Transverse colon (tissue), 4 donors: ENCODE data around the gene PVRIG. TPM values are rescaled to one million over a fixed set of nuclear protein-coding genes. Genes with fewer than 3 reads are reported as not detected.
"Not testable (repeated sequence)": the region's sequence is repeated elsewhere in the genome, so short reads cannot be mapped to it uniquely, and the experiment has no call there.

ENCODE experiments used
- DNase-seq: peaks from one replicate; pipeline ENCODE4 v3.0.0-alpha.2; 2019
- H3K27ac ChIP-seq, 4 donors: fragments of 200-600 bp; sonication (generic); 2 replicates each; pipeline ENCODE4 v1.5.1; 2016 to 2018; ENCODE audit warnings: inconsistent platforms in 4 of 4
- H3K27me3 ChIP-seq: fragments of 200-600 bp; sonication (generic); 2 replicates; pipeline ENCODE4 v1.5.1; 2017; ENCODE audit warnings: inconsistent platforms
- H3K36me3 ChIP-seq, 4 donors: fragments of 200-600 bp; sonication (generic); 2 replicates each; pipeline ENCODE4 v1.5.1; 2017 to 2019; ENCODE audit warnings: inconsistent platforms in 4 of 4
- H3K4me1 ChIP-seq, 4 donors: fragments of 200-600 bp; sonication (generic); 2 replicates each; pipeline ENCODE4 v1.5.1; 2017 to 2020; ENCODE audit warnings: inconsistent platforms in 4 of 4
- H3K4me3 ChIP-seq, 4 donors: fragments of 200-600 bp; sonication (generic); 1 replicate in 1 of 4; 2 replicates in 3 of 4; pipeline versions ENCODE4 v1.5.1 to v1.6.1; 2017 to 2019; ENCODE audit warnings: inconsistent platforms in 4 of 4
- H3K9me3 ChIP-seq, 2 donors: fragments of 200-600 bp; sonication (generic); 2 replicates each; pipeline ENCODE4 v1.5.1; 2017 to 2019; ENCODE audit warnings: inconsistent platforms in 2 of 2
- EP300 ChIP-seq: sonication (generic); formaldehyde crosslinking; IDR thresholded peaks from one replicate; pipeline ENCODE4 v1.6.1; 2017; ENCODE audit warnings: antibody characterized with exemption, low read depth
- POLR2A ChIP-seq: fragments of 450-650 bp; IDR thresholded peaks from one replicate; pipeline ENCODE4 v1.6.1; 2016; ENCODE audit warnings: antibody characterized with exemption, mild to moderate bottlenecking, moderate library complexity
- POLR2AphosphoS5 ChIP-seq, 3 donors: sonication (generic); formaldehyde crosslinking; IDR thresholded peaks; one replicate each; pipeline ENCODE4 v1.6.1; 2016; ENCODE audit warnings: antibody characterized with exemption in 3 of 3
- WGBS, 2 donors: methylation state at CpG; one replicate each; pipeline ENCODE4 v1.1.5; 2018; ENCODE audit warnings: low coverage in 1 of 2; 5-methylcytosine and 5-hydroxymethylcytosine counted together
- in situ Hi-C, 4 donors: fragments of 200-750 bp; cut with MboI; loops; one replicate each; pipeline versions ENCODE4 v1.15.0 to v1.15.1; 2017; ENCODE audit warnings: low sequenced_read_pairs in 3 of 4, low pct_ligation_motif_present in 1 of 4, low pct_unique_long_range_greater_than_20kb in 1 of 4
- intact Hi-C: fragments of 100-400 bp; cut with DNase I; formaldehyde crosslinking; loops from one replicate; pipeline ENCODE4 v1.15.1; 2023; ENCODE audit warnings: low total_unique reads
- total RNA-seq, 4 donors: library from RNA; depleted of rRNA; stranded (reverse); fragments of >200 nt; gene quantifications; one replicate each; pipeline ENCODE4 v1.1.0, GENCODE V29; 2016
- TF ChIP-seq, protein P1 (sequence below), 5 experiments: fragments of 200-600 bp in 3 of 5; fragments of 450-650 bp in 2 of 5; sonication (generic) in 3 of 5; IDR thresholded peaks; 1 replicate in 2 of 5; 2 replicates in 3 of 5; pipeline ENCODE4 v1.5.1; 2016 to 2017; ENCODE audit warnings: antibody characterized with exemption in 5 of 5, inconsistent platforms in 3 of 5, mild to moderate bottlenecking in 2 of 5, moderate library complexity in 1 of 5

Gene PVRIG
- total RNA-seq, 4 donors from 2014 or later, result 2.2 to 4.3 TPM; not detected in 2

DNA sequence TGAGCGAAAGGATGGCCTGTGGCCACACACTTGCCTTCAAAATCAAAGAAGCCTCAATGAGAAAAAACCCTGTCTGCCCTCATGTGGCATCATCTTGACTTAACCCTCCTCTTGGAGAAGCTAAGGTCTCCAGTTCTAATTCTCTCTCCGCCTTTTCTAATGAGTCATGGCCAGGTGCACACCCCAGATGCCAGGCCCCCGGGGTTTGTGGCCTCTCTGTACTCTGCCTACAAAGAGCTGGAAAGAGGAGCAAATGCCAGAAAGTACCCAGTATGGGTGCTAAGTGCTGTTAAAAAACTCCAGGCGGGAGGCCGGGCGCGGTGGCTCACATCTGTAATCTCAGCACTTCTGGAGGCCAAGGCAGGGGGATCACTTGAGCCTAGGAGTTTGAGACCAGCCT lies 20.2 kb downstream of the PVRIG start:
- 92% methylated on average over 7 of the region's 7 CpGs; no CpG with 5 or more reads in 1 of the 2 donors for WGBS, 2 donors
- in situ Hi-C loops, H3K4me1 ChIP-seq, H3K27me3 ChIP-seq, H3K27ac ChIP-seq, H3K4me3 ChIP-seq, H3K36me3 ChIP-seq, DNase-seq, H3K9me3 ChIP-seq, intact Hi-C loops: not testable (repeated sequence)

DNA sequence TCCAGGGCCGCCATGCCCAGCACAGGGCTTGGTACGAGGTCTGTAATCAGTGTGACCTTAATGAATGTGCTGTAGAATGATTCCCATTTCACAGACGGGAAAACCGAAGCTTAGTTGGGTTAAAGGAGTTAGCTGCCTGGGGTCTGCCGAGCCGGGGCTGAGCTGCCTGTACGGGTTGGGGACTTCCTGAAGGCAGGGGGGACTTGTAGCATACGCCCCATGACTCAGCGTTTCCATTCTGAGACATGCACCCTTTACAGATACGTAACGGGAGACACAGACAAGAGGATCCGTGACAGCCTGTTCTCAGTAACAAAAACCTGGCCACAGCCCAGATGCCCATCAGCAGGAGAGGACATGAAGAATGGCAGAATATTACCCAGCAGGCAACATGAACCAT lies 23.6 kb downstream of the PVRIG start:
- H3K4me3 ChIP-seq, DNase-seq, H3K9me3 ChIP-seq, H3K27ac ChIP-seq, H3K27me3 ChIP-seq, H3K4me1 ChIP-seq, H3K36me3 ChIP-seq, in situ Hi-C loops, intact Hi-C loops: not testable (repeated sequence)
- WGBS, 2 donors, result 33 to 78% methylated on average over 1 to 12 of the region's 12 CpGs

DNA sequence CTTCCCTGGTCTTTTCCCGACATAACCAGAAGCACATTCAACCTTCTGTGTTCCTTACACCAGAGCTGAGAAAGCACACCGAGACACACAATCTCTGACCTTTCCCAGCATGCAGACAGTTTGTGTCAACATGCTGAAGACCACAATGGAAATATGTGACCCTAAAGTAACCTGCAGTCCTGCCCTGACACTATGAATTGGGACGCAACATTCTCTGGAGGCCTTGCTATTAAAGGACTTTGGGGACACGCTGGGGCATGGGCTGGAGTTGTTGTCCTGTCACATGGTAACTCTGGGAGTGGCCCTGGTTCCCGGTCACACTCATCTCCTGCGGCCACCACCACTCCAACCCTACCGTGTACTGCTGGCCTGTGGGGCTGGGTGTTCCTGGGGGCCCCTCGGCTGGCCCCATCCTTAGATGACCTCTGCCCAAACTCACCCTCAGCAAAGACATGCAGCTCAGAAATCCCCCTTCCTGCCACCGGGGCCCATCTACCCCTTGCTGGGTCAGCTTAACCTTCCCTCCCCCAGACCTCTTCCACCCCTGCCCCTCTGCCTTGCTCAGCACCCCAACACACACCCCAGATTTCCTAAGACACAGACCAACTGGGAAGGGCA lies 25.3 kb downstream of the PVRIG start:
- H3K9me3 ChIP-seq, H3K27me3 ChIP-seq, H3K4me3 ChIP-seq, H3K27ac ChIP-seq, in situ Hi-C loops, intact Hi-C loops, H3K36me3 ChIP-seq, H3K4me1 ChIP-seq, DNase-seq: not testable (repeated sequence)
- WGBS, 2 donors, result 73 to 77% methylated on average over 2 to 9 of the region's 9 CpGs

DNA sequence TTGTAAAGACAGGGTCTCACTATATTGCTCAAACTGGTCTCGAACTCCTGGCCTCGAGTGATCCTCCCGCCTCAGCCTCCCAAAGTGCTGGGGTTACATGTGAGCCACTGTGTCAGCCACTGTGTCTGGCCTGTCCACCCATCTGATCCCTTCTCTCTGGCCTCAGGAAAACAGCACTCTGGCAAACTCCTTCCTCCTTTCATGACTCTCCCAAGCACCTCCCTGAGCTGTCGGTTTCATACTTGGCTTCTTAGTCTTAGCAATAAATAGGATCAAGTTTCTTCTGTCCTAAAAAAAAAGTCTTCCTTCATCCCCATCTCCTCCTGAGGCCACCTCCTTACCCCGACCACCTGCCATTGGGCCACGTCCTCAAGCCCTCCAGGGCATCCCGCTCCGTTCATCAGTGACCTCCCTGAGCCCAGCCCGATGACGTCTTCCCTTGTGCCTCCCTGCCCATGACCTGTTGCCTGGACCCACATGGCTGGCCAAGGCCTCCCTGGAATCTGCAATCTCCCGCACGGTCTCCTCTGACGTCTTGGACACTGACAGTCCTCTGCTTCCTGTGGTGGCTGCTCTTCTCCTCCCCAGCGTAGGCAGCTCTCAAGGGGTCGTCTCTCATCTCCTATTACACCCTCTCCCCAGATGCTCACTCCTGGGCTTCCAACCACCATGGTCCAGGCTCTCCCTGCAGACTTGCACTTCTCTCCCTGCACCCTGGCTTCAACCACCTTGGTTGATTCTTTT lies 26.5 kb downstream of the PVRIG start:
- H3K27ac ChIP-seq, DNase-seq, H3K9me3 ChIP-seq, H3K27me3 ChIP-seq, H3K36me3 ChIP-seq, H3K4me1 ChIP-seq, in situ Hi-C loops, intact Hi-C loops, H3K4me3 ChIP-seq: not testable (repeated sequence)
- 92% methylated on average over 15 of the region's 15 CpGs; no CpG with 5 or more reads in 1 of the 2 donors for WGBS, 2 donors

DNA sequence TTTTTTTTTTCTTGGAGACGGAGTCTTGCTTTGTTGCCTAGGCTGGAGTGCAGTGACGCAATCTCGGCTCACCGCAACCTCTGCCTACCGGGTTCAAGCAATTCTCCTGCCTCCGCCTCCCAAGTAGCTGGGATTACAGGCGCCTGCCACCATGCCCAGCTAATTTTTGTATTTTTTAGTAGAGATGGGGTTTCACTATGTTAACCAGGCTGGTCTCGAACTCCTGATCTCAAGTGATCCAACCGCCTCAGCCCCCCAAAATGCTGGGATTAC lies 27.1 kb downstream of the PVRIG start:
- in situ Hi-C loops, DNase-seq, H3K9me3 ChIP-seq, H3K4me1 ChIP-seq, intact Hi-C loops, H3K4me3 ChIP-seq, H3K27ac ChIP-seq, H3K36me3 ChIP-seq, H3K27me3 ChIP-seq: not testable (repeated sequence)
- 90 to 95% methylated on average over 2 to 9 of the region's 9 CpGs for WGBS, 2 donors

DNA sequence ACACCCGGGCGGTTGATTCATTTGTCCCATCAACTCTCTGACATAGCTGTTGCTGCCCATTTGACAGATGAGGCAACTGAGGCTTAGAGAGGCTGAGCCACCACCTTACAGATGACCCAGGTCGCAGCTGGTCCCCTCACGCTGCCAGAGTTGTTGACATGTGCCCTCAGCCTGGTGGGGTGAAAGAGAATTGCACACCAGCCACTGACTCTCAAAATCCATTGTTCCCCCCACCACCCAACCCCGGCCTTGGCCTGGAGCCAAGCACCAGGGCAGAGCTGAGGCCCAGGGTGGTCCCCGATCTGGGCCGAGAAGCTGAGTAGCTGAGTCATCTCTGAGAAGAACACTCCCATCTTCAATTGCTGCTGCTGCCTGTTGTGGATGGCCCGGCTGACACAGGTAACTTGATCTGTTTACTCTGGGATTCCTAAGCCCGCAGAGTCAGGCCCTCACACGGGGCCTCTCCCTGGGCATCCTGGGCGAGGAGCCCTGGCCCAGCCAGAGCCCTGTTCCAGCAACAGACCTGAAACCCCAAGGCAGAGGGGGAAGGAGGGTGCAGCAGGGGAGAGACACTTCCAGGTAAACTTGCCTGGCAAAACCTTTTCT lies 27.5 kb downstream of the PVRIG start:
- Histone ChIP-seq H3K4me3 (no peak overlapping the region), H3K27me3 (no peaks in the 10 kb centered on the region), H3K27ac (no peak overlapping the region), H3K9me3 (no peaks in the 10 kb centered on the region), H3K4me1 (no peaks in the 10 kb centered on the region), H3K36me3 (no peaks in the 10 kb centered on the region)
- intact Hi-C loops, result no loop called here
- in situ Hi-C loops, result no loop called here
- TF ChIP-seq EP300 (no peak), POLR2AphosphoS5 (IDR thresholded peaks at IDR 0.05) (no peak), POLR2A (no peak)
- TF ChIP-seq, protein P1, sequence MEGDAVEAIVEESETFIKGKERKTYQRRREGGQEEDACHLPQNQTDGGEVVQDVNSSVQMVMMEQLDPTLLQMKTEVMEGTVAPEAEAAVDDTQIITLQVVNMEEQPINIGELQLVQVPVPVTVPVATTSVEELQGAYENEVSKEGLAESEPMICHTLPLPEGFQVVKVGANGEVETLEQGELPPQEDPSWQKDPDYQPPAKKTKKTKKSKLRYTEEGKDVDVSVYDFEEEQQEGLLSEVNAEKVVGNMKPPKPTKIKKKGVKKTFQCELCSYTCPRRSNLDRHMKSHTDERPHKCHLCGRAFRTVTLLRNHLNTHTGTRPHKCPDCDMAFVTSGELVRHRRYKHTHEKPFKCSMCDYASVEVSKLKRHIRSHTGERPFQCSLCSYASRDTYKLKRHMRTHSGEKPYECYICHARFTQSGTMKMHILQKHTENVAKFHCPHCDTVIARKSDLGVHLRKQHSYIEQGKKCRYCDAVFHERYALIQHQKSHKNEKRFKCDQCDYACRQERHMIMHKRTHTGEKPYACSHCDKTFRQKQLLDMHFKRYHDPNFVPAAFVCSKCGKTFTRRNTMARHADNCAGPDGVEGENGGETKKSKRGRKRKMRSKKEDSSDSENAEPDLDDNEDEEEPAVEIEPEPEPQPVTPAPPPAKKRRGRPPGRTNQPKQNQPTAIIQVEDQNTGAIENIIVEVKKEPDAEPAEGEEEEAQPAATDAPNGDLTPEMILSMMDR (IDR thresholded peaks at IDR 0.05), result peak in 1 of 5 experiments; percentile 12
- DNase-seq, result no peak
- WGBS, 2 donors, result 49% methylated on average over 10 of the region's 11 CpGs; no CpG with 5 or more reads in 1 of the 2 donors
